WTC11 (cell line): ENCODE results near the gene TNK2. TPM values are rescaled to one million over a fixed set of nuclear protein-coding genes. Genes with fewer than 3 reads are reported as not detected.

Source experiments
- ATAC-seq: fragments of 200-7000 bp; cut with Tn5 transposase; 2 replicates; pipeline ENCODE4 v1.10.0; 2021; ENCODE audit warnings: mild to moderate bottlenecking, moderate library complexity
- CTCF ChIA-PET: fragments of 300-600 bp; sonication (Branson Sonifier 250); formaldehyde crosslinking; loops from one replicate; lab custom pipeline; 2021; ENCODE audit warnings: antibody characterized with exemption; lab: Charles Lee
- POLR2A ChIA-PET: fragments of 350-600 bp; sonication (Branson Sonifier 250); formaldehyde crosslinking; loops from one replicate; lab custom pipeline; 2021; ENCODE audit warnings: antibody characterized with exemption; lab: Charles Lee
- DNase-seq: peaks from one replicate; pipeline ENCODE4 v3.0.0; 2021; ENCODE audit warnings: low spot score
- H3K27ac Mint-ChIP-seq: 2 replicates; pipeline ENCODE4 v1.8.0; 2021; ENCODE audit warnings: mixed read lengths
- H3K27me3 Mint-ChIP-seq: 2 replicates; pipeline ENCODE4 v1.8.0; 2021; ENCODE audit warnings: low read depth, mild to moderate bottlenecking, moderate library complexity, mixed read lengths
- H3K36me3 Mint-ChIP-seq: 2 replicates; pipeline ENCODE4 v1.8.0; 2021; ENCODE audit warnings: mixed read lengths
- H3K4me1 Mint-ChIP-seq: 2 replicates; pipeline ENCODE4 v1.8.0; 2022; ENCODE audit warnings: mixed read lengths
- H3K4me3 Mint-ChIP-seq: 2 replicates; pipeline ENCODE4 v1.8.0; 2021; ENCODE audit warnings: mild to moderate bottlenecking, moderate library complexity, mixed read lengths
- H3K9me3 Mint-ChIP-seq: 2 replicates; pipeline ENCODE4 v1.8.0; 2021; ENCODE audit warnings: mixed read lengths
- ARID4B ChIP-seq: sonication (generic); formaldehyde crosslinking; IDR thresholded peaks from 2 replicates; pipeline ENCODE4 v1.8.0; 2023; ENCODE audit warnings: missing genetic modification reagents, mild to moderate bottlenecking, borderline replicate concordance
- ATF1 ChIP-seq: sonication (generic); formaldehyde crosslinking; IDR thresholded peaks from 2 replicates; pipeline ENCODE4 v1.8.1; 2023; ENCODE audit warnings: mild to moderate bottlenecking, moderate library complexity, missing genetic modification reagents
- CBFB ChIP-seq: sonication (generic); formaldehyde crosslinking; IDR thresholded peaks from 2 replicates; pipeline ENCODE4 v1.8.1; 2022; ENCODE audit warnings: mild to moderate bottlenecking, low read depth, missing genetic modification reagents
- E2F5 ChIP-seq: sonication (generic); formaldehyde crosslinking; IDR thresholded peaks from 2 replicates; pipeline ENCODE4 v1.8.1; 2022; ENCODE audit warnings: mild to moderate bottlenecking, moderate library complexity, missing genetic modification reagents
- EMX1 ChIP-seq: fragments of 250-450 bp; sonication (Bioruptor Pico); IDR thresholded peaks from 2 replicates; pipeline ENCODE4 v1.8.0; 2021; ENCODE audit warnings: mild to moderate bottlenecking
- ESRRA ChIP-seq: sonication (generic); formaldehyde crosslinking; IDR thresholded peaks from 2 replicates; pipeline ENCODE4 v1.8.1; 2022; ENCODE audit warnings: mild to moderate bottlenecking, missing genetic modification reagents, borderline replicate concordance
- ETV6 ChIP-seq: sonication (generic); formaldehyde crosslinking; IDR thresholded peaks from 2 replicates; pipeline ENCODE4 v1.8.1; 2022; ENCODE audit warnings: mild to moderate bottlenecking, missing genetic modification reagents
- FOXJ3 ChIP-seq: sonication (generic); formaldehyde crosslinking; IDR thresholded peaks from 2 replicates; pipeline ENCODE4 v1.9.0; 2021; ENCODE audit warnings: missing genetic modification reagents, mild to moderate bottlenecking, borderline replicate concordance
- MYBL2 ChIP-seq: sonication (generic); formaldehyde crosslinking; IDR thresholded peaks from 2 replicates; pipeline ENCODE4 v1.8.1; 2023; ENCODE audit warnings: mild to moderate bottlenecking, moderate library complexity, missing genetic modification reagents
- NFE2L1 ChIP-seq: sonication (generic); formaldehyde crosslinking; IDR thresholded peaks from 2 replicates; pipeline ENCODE4 v1.8.1; 2023; ENCODE audit warnings: missing genetic modification reagents
- NFYB ChIP-seq: sonication (generic); formaldehyde crosslinking; conservative IDR thresholded peaks from 2 replicates; pipeline ENCODE4 v1.8.0; 2022; ENCODE audit warnings: low read depth, missing genetic modification reagents
- PREB ChIP-seq: sonication (generic); formaldehyde crosslinking; IDR thresholded peaks from 2 replicates; pipeline ENCODE4 v1.8.1; 2022; ENCODE audit warnings: mild to moderate bottlenecking, missing genetic modification reagents, moderate library complexity, borderline replicate concordance
- RORB ChIP-seq: fragments of 250-450 bp; sonication (Bioruptor Pico); IDR thresholded peaks from 2 replicates; pipeline ENCODE4 v1.9.0; 2021; ENCODE audit warnings: mild to moderate bottlenecking
- STAT6 ChIP-seq: sonication (generic); formaldehyde crosslinking; conservative IDR thresholded peaks from 2 replicates; pipeline ENCODE4 v1.8.1; 2023; ENCODE audit warnings: mild to moderate bottlenecking, low read depth, missing genetic modification reagents, moderate library complexity
- ZBTB21 ChIP-seq: sonication (generic); formaldehyde crosslinking; IDR thresholded peaks from 2 replicates; pipeline ENCODE4 v1.8.1; 2023; ENCODE audit warnings: mild to moderate bottlenecking, missing genetic modification reagents, borderline replicate concordance
- ZMAT4 ChIP-seq: fragments of 250-450 bp; sonication (Bioruptor Pico); IDR thresholded peaks from 2 replicates; pipeline ENCODE4 v1.9.0; 2021; ENCODE audit warnings: mild to moderate bottlenecking
- total RNA-seq: library from RNA; stranded (reverse); gene quantifications from 3 replicates; pipeline ENCODE4 v1.2.3, GENCODE V29; 2021
- TF ChIP-seq, protein P1 (sequence below): sonication (generic); formaldehyde crosslinking; IDR thresholded peaks from 2 replicates; pipeline ENCODE4 v1.8.1; 2023; ENCODE audit warnings: mild to moderate bottlenecking, moderate library complexity, missing genetic modification reagents
- TF ChIP-seq, protein P2 (sequence below): sonication (generic); formaldehyde crosslinking; IDR thresholded peaks from 2 replicates; pipeline ENCODE4 v1.8.1; 2023; ENCODE audit warnings: mild to moderate bottlenecking, missing genetic modification reagents, moderate library complexity
- TF ChIP-seq, protein P3 (sequence below): fragments of 250-450 bp; sonication (Bioruptor Pico); IDR thresholded peaks from 2 replicates; pipeline ENCODE4 v1.9.0; 2021; ENCODE audit warnings: mild to moderate bottlenecking
- TF ChIP-seq, protein P4 (sequence below): fragments of 250-450 bp; sonication (Bioruptor Pico); conservative IDR thresholded peaks from 2 replicates; pipeline ENCODE4 v1.9.0; 2021; ENCODE audit warnings: mild to moderate bottlenecking

TNK2 gene
- total RNA-seq, 1 experiment from 2014 or later = 58.4 TPM

DNA sequence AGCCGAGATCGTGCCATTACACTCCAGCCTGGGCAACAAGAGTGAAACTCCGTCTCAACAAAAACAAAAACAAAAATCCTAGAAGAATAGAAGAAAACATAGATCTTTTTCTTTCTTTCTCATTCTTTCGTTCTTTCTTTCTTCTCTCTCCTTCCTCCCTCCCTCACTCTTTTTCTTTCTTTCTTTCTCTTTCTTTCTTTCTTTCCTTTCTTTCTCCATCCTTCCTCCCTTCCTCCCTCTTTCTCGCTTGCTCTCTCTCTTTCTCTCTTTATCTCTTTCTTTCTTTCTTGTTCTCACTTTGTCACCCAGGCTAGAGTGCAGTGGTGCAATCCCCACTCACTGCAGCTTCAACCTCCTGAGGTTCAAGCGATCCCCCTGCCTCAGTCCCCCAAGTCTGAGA, 62.9 kb downstream of the TNK2 start:
- no peak overlapping the region for H3K4me3 Mint-ChIP-seq
- peaks cover 5% of the 10 kb centered on the region; the same call in 1 of the 2 replicates for H3K4me1 Mint-ChIP-seq
- H3K36me3 Mint-ChIP-seq = no peaks in the 10 kb centered on the region
- ATAC-seq (no peak), DNase-seq (no peak)
- TF ChIP-seq MYBL2 (CRISPR knock-in tag) = no peak
- no peak for TF ChIP-seq CBFB (CRISPR knock-in tag)
- TF ChIP-seq NFYB (CRISPR knock-in tag) = no peak
- TF ChIP-seq, protein P1, sequence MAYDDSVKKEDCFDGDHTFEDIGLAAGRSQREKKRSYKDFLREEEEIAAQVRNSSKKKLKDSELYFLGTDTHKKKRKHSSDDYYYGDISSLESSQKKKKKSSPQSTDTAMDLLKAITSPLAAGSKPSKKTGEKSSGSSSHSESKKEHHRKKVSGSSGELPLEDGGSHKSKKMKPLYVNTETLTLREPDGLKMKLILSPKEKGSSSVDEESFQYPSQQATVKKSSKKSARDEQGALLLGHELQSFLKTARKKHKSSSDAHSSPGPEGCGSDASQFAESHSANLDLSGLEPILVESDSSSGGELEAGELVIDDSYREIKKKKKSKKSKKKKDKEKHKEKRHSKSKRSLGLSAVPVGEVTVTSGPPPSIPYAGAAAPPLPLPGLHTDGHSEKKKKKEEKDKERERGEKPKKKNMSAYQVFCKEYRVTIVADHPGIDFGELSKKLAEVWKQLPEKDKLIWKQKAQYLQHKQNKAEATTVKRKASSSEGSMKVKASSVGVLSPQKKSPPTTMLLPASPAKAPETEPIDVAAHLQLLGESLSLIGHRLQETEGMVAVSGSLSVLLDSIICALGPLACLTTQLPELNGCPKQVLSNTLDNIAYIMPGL = no peak
- no peak for TF ChIP-seq ARID4B
- no peak for TF ChIP-seq ESRRA (CRISPR knock-in tag)
- no peak for TF ChIP-seq FOXJ3 (CRISPR knock-in tag)
- no peak for TF ChIP-seq ETV6 (CRISPR knock-in tag)
- TF ChIP-seq E2F5 = no peak
- no peak for TF ChIP-seq NFE2L1 (CRISPR knock-in tag)
- no peak for TF ChIP-seq ZBTB21 (CRISPR knock-in tag)
- TF ChIP-seq ATF1 (CRISPR knock-in tag) = no peak
- TF ChIP-seq, protein P2, sequence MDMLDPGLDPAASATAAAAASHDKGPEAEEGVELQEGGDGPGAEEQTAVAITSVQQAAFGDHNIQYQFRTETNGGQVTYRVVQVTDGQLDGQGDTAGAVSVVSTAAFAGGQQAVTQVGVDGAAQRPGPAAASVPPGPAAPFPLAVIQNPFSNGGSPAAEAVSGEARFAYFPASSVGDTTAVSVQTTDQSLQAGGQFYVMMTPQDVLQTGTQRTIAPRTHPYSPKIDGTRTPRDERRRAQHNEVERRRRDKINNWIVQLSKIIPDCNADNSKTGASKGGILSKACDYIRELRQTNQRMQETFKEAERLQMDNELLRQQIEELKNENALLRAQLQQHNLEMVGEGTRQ (CRISPR knock-in tag) = no peak
- no peak for TF ChIP-seq EMX1 (CRISPR knock-in tag)
- no peak for TF ChIP-seq STAT6 (CRISPR knock-in tag)
- TF ChIP-seq, protein P3, sequence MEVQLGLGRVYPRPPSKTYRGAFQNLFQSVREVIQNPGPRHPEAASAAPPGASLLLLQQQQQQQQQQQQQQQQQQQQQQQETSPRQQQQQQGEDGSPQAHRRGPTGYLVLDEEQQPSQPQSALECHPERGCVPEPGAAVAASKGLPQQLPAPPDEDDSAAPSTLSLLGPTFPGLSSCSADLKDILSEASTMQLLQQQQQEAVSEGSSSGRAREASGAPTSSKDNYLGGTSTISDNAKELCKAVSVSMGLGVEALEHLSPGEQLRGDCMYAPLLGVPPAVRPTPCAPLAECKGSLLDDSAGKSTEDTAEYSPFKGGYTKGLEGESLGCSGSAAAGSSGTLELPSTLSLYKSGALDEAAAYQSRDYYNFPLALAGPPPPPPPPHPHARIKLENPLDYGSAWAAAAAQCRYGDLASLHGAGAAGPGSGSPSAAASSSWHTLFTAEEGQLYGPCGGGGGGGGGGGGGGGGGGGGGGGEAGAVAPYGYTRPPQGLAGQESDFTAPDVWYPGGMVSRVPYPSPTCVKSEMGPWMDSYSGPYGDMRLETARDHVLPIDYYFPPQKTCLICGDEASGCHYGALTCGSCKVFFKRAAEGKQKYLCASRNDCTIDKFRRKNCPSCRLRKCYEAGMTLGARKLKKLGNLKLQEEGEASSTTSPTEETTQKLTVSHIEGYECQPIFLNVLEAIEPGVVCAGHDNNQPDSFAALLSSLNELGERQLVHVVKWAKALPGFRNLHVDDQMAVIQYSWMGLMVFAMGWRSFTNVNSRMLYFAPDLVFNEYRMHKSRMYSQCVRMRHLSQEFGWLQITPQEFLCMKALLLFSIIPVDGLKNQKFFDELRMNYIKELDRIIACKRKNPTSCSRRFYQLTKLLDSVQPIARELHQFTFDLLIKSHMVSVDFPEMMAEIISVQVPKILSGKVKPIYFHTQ (CRISPR knock-in tag) = no peak
- no peak for TF ChIP-seq RORB (CRISPR knock-in tag)
- no peak for TF ChIP-seq PREB (CRISPR knock-in tag)
- TF ChIP-seq ZMAT4 (CRISPR knock-in tag) = no peak
- TF ChIP-seq, protein P4, sequence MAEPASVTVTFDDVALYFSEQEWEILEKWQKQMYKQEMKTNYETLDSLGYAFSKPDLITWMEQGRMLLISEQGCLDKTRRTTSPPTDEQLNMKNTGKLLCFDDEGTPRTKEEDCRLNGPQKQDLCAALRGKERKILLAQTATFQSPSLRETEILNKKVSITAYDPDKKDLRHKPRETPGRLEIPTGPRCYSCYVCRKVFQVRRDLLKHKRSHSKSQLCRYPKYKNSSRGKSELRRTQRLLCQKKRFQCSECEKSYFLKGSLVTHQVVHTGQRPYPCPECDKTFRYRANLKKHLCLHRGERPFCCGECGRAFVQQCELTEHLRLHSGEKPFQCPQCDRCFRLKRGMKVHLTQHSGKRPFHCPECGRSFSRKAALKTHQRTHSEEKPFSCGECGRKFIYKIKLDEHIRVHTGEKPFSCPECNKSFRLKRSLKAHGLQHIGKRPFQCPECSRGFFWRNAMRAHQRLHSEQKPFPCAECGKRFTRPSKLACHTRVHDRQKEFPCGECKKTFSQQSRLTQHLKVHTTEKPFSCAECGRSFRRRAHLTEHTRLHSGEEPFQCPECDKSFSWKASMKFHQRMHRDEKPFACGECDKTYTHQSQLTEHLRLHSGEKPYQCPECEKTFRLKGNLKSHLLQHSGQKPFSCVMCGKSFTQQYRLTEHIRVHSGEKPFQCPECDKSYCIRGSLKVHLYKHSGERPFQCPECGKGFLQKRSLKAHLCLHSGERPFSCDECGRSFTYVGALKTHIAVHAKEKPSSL (CRISPR knock-in tag) = no peak
- H3K27ac Mint-ChIP-seq = no peak overlapping the region
- no peaks in the 10 kb centered on the region for H3K27me3 Mint-ChIP-seq
- no peaks in the 10 kb centered on the region for H3K9me3 Mint-ChIP-seq
- POLR2A ChIA-PET = no interaction called here
- CTCF ChIA-PET = interaction anchor here (1.1 kb wide), 1 partner anchor 14 kb away, joined by 3 read pairs; no protein-coding TSS in a partner anchor
